ENCODE results near the gene COPS2.

Gene COPS2

GRCh38 chr15:49155834-49156627 is 632 bp upstream of the COPS2 start:
- no peak for DNase-seq

DNA sequence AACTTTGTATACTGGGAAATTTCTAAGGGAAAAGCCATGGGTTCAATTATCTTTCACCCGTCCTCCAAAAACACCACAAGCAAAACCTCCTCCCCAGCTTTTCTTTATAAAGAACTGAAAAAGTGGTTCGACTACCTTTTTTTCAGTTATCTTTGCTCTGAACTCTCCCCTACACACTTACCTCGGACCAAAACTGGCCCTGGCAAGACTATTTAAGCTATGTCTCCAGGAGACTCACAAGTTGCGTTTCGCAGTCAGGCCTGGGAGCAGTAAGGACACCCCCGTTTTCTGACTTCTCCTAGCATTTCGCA is 645 bp downstream of the COPS2 start:
- DNase-seq: no peak

GRCh38 chr15:49154359-49154758 is 1.0 kb downstream of the COPS2 start:
- no peak for DNase-seq

GRCh38 chr15:49152552-49153312 is 2.7 kb downstream of the COPS2 start:
- no peak for DNase-seq

DNA sequence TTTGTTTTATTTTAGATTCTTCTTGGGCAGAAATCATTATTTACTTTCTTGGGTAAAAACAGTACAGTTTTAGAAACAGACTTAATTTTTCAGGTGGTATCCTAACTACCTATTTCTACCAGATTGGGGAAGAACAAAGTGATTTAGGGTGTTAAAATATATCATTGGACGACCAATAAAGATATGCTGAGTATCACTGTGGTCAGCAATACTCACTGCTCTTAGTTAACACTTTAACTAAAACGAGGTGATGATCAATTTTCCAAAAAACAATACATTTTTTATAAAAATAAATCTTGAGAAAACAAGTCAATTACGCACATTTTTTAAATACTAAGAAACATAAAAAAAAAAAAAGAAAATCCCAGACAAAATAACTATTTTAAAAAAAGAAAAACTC is 3.6 kb downstream of the COPS2 start:
- no peak for DNase-seq

- no peak for DNase-seq
Measured at GRCh38 chr15:49148727-49149126, 6.7 kb downstream of the COPS2 start.

- DNase-seq: no peak
Measured at GRCh38 chr15:49148298-49148697, 7.1 kb downstream of the COPS2 start.

- no peak for DNase-seq
Measured at GRCh38 chr15:49145651-49146609, 9.5 kb downstream of the COPS2 start.

- DNase-seq: no peak
Measured at GRCh38 chr15:49137861-49138260, 17.5 kb downstream of the COPS2 start.

GRCh38 chr15:49135911-49136310 is 19.5 kb downstream of the COPS2 start:
- DNase-seq: no peak

DNA sequence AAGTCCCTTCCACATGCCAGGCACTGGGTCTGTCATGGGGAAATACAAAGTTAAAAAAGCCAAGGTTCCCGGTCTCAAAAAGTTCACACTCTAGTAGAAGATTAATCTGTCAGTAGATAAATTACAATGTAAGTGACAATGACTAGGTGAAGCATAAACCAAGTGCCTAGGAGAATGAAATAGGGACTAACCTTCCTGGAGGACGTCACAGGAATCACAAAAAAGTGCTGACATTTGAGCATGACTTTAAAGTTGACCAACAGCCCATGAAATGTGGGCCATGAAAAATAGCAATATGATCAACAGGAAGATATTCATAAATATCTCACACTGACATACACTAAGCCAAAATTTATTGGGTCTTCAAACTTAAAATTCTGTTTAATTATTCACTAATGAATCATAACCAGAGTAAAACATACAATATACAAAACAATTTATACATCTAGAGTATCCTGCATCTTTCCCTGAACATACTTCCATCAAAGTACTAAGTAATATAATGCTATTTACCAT is 20.0 kb downstream of the COPS2 start:
- no peak for DNase-seq

DNA sequence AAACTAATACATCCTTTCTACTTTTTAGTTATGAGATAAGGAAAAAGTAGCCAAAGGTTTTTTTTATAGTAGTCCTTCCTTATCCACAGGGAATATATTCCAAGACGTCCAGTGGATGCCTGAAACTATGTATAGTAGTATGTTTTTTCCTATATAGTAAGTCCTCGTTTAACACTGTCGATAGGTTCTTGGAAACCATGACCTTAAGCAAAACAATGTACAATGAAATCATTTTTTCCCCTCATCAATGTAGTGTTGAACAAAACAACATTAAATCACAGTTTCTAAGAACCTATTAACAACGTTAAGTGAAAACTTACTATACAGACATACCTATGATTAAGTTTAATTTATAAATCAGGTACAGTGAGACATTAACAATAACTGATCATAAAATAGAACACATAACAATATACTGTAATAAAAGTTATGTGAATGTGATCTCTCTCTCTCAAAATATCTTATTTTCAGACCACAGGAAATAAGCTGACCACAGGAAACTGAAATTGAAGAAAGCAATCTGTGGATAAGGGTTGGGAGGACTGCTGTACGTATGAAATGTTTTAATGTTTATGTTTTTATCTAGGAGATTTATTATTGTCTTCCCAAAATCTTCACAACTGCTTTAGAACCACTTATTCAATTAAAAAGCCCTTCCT is 20.6 kb downstream of the COPS2 start:
- no peak for DNase-seq

GRCh38 chr15:49131403-49131802 is 24.0 kb downstream of the COPS2 start:
- DNase-seq: no peak

- DNase-seq: no peak
Measured at GRCh38 chr15:49124371-49124770, 31.0 kb downstream of the COPS2 start.

GRCh38 chr15:49122541-49123062 is 32.8 kb downstream of the COPS2 start:
- DNase-seq: no peak

DNA sequence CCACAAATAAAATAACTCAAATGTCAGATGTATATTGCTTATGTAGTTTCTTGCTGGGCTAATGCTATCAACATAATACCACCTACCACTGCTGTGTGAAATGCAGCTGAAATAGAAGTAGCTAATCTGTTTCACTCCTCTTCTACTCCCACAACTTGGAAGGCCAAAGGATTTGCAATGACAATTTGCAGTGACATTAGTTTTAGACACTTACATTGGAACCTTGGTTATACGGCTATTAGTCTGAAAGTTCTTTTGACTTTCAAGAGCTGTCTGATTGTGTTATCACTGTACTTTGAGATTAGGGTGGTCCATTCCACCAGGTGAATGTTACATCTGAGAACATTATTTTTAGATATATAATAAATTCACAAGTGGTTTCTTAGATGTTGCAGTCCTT is 33.5 kb downstream of the COPS2 start:
- DNase-seq: no peak

DNA sequence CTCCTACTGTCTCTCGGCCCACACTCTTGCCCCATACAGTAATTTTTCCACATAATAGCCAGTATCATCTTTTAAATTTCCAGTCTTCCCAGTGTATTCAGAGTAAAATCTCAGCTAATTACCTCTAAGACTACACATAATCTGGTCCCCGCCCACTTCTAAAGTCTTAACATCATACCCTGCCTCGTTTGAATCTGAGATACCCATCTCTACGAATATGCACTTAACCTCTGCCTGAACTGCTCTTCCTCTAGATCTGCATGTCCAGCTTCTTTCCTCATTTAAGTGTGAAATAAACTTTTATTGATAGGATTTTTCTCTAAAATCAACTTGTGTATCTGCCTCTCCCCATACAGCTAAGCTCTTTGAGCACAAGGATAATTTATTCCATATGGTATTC is 34.6 kb downstream of the COPS2 start:
- no peak for DNase-seq

DNA sequence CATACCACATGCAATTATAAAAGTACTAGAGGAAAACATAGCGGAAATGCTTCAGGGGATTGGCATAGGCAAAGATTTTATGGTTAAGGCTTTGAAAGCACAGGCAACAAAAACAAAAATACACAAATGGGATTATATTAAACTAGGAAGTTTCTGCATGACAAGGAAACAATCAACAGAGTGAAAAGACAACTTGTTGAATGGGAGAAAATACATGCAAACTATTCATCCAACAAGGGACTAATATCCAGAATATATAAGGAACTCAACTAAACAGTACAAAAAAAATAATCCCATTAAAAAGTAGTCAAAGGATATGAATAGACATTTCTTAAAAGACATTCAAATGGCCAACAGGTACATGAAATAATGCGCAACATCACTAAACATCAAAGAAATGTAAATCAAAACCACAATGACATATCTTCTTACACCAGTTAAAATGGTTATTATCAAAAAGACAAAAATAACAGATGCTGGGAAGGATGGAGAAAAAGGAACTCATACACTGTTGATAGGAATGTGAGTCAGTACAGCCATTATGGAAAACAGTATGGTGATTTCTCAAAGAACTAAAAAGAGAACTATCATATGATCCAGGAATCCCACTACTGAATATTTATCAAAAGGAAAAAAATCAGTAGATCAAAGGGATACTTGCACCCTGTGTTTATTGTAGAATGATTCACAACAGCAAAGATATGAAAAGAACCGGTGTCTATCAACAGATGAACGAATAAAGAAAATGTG is 39.1 kb downstream of the COPS2 start:
- no peak for DNase-seq

GRCh38 chr15:49115062-49115461 is 40.3 kb downstream of the COPS2 start:
- DNase-seq: no peak

GRCh38 chr15:49110158-49110944 is 45.0 kb downstream of the COPS2 start:
- DNase-seq: no peak

DNA sequence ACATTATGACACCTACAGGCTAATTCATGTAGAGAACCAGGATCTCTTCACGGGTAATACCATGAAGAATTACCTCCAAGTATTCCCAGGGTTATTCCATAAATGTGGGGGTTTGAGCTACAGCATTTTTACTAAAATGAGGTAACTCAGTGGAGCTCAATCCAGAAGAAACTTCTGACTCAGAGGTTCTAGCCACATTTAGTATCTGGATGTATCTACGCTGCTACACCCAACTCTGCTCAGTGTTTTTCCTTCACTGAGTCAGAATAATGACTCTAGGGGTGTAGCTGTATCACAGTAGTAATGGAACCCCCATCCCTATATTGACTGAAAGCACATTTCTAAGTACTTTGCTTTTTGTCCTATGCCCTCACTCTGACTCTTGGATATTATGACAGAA is 52.4 kb downstream of the COPS2 start:
- no peak for DNase-seq
